ENCODE data around the gene KRTAP10-1.

Gene KRTAP10-1

DNA sequence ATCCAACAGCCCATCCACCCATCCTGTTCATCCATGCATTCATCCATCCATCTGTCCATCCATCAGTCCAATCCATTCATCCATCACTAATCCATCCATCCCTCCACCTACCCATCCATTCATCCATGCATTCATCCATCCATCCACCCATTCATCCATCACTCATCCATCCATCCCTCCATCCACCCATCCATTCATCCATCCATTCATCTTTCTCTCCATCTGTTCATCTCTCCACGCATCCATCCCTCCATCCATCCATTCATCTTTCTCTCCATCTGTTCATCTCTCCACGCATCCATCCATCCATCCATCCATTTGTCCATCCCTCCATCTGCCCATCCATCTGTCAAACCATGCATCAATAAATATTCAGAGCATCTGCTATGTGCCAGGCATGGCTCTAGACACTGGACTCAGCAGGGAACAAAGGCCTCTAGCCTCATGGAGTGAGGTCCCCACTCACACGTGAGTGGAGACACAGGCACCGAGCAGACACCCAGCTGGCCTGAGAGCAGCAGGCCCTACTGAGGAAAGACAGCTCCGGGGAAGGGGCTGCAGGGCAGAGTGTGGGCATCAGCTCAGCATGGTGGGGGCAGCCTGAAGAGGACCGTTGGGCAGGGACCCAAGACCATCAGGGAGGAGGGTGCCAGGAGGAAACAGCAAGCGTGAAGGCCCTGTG, 9.6 kb downstream of the KRTAP10-1 start:
- no peak for DNase-seq (ENCODE audit: low read depth in 1 of 2, low spot score in 1 of 2)

GRCh38 chr21:44529503-44530125, 10.4 kb downstream of the KRTAP10-1 start:
- DNase-seq (ENCODE audit: low read depth in 1 of 2, low spot score in 1 of 2), result no peak

- DNase-seq (ENCODE audit: low read depth in 1 of 2, low spot score in 1 of 2), result no peak
Observed at GRCh38 chr21:44529011-44529421, 11.0 kb downstream of the KRTAP10-1 start.

DNA sequence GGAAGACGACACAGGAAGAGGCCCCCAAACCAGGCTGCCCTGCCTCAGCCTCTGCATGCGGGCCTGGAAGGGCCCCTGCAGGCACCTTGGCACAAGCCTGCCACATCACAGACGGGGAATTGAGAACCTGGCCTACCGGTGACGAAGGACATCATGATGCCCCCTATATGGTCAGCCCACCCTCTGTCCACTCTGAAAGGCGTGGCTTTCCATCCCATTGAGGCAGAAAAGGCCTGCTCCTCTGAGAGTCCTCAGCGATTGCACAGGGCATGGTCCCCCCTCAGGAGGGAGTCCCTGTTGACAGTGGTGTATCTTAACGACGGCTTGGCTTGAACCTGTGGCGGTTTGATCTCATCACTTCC, 11.4 kb downstream of the KRTAP10-1 start:
- no peak for DNase-seq (ENCODE audit: low read depth in 1 of 2, low spot score in 1 of 2)

DNA sequence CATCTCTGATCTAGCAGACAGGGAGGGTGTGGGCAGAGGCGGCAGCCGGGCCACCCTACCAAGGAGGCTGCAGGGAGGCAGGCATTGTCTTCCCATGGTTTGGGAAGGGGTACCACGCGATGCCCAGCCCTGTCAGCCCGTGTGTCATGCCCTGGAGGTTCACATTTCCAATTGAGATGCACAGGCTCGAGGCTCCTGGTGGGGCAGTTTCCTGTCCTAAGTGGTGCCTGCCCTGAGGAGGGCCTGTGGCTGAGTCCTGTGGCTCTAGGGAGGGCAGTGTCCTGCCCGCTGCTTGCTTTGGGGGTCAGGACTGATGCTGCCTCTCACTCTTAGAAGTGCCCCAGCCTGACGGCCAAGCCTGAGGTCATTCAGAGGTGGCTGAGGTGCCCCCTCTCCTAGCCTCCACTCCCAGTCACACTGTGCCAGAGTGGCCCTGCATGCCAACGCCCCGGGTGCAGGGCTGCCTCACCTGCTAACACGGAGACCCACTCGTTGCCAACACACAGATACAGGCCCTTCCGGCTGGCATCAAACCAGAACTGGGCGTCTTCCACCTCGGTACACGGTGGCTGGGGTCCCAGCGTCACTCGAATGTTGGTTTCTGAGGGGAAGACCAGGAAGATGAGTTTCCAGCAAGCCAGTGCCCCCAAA, 11.9 kb downstream of the KRTAP10-1 start:
- no peak for DNase-seq (ENCODE audit: low read depth in 1 of 2, low spot score in 1 of 2)

- DNase-seq (ENCODE audit: low read depth in 1 of 2, low spot score in 1 of 2), result no peak
Observed at GRCh38 chr21:44527156-44527982, 12.6 kb downstream of the KRTAP10-1 start.

DNA sequence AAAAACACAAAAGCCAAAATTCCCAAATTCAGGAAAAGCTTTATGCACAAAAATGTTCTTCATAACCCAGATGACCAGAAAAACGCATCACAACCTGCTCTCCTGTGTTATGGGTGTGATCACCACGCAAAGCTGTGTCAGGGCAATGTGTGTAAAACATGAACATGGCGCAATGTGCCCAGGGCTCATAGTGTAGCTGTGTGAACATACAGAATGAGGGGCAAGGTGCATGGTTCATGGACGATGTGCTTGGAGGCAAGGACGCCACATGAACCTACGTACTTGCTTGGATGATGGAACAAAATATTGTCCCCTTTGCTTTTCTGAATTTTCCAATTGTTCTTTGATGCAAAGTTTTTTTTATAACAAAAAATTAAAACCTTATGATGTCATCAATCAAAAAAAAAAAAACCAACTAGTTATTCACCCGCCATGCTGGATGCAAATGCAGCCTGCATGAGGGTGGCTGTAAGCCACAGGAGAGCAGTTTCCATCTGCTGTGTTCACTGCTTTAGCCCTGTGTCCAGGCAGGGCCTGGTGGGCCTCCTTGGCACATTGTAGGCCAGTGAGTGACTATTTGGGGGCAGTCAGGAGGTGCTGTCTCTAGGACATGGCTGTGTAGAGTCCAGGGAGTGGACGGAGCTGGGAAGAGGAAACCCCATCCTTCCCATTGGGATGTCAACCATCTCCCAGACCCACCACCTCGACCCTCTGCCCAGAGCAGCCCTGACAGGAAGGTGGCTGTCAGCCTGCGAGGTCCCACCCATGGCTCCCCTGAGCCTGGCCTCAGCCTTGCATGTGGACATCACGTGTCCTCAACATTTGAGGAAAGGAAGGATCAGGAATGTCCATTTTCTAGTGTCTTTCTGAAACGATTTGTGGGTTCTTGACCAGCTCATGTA, 13.6 kb downstream of the KRTAP10-1 start:
- DNase-seq (ENCODE audit: low read depth in 1 of 2, low spot score in 1 of 2), result no peak

DNA sequence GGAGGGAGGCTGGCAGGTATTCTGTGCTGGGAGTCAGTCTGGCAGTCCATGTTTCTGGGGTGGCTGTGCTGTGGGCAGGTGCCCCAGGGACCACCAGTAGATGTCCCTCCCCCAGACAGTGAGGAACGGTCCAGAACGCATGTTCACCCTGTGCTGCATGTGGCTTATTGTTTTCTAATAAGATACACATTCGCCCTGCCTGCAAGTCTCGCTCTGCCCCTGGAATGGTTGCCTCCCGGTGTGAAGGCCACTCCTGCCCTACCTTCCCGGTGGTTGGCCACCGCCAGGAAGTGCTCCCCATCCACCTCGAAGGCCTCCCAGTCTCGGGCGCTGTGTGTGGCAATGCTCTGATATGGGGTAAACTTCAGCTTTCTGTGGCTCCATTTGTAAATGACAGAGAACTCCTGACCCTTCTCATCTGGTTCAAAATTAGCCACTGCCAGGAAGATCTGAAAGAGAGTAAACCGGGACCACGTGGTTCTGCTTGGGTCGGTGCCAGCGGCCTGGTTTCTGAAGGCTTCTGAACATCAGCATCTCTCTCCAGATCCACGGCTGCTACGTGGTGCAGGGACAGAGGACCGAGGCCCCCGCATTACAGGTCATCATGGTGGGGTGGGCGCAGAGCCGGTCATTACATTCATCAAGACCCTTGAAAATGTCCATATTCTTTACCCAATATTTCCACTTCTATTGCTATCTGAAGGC, 14.5 kb downstream of the KRTAP10-1 start:
- no peak for DNase-seq (ENCODE audit: low read depth in 1 of 2, low spot score in 1 of 2)

GRCh38 chr21:44524414-44525371, 15.3 kb downstream of the KRTAP10-1 start:
- DNase-seq (ENCODE audit: low read depth in 1 of 2, low spot score in 1 of 2), result no peak

- DNase-seq (ENCODE audit: low read depth in 1 of 2, low spot score in 1 of 2), result no peak
Observed at GRCh38 chr21:44523567-44524413, 16.2 kb downstream of the KRTAP10-1 start.

DNA sequence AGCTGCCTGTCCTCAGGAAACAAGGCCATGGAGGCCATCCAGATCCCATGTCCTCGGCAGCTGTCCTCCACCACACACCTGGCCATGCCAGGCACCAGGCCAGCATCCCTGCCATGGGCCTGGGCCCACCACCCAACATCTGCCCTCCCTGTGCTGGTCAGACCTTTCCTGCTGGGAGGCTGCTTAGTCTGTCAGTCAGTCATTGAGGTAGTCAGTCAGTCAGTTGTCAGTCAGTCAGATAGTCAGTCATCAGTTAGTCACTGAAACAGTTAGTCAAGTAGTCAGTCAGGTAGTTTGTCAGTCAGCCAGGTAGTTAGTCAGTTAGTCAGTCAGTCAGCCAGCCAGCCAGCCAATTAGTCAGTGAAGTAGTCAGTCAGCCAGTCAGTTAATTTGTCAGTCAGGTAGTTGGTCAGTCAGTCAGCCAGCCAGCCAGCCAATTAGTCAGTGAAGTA, 17.2 kb downstream of the KRTAP10-1 start:
- DNase-seq (ENCODE audit: low read depth in 1 of 2, low spot score in 1 of 2), result no peak

- no peak for DNase-seq (ENCODE audit: low read depth in 1 of 2, low spot score in 1 of 2)
Observed at GRCh38 chr21:44521928-44522752, 17.9 kb downstream of the KRTAP10-1 start.

DNA sequence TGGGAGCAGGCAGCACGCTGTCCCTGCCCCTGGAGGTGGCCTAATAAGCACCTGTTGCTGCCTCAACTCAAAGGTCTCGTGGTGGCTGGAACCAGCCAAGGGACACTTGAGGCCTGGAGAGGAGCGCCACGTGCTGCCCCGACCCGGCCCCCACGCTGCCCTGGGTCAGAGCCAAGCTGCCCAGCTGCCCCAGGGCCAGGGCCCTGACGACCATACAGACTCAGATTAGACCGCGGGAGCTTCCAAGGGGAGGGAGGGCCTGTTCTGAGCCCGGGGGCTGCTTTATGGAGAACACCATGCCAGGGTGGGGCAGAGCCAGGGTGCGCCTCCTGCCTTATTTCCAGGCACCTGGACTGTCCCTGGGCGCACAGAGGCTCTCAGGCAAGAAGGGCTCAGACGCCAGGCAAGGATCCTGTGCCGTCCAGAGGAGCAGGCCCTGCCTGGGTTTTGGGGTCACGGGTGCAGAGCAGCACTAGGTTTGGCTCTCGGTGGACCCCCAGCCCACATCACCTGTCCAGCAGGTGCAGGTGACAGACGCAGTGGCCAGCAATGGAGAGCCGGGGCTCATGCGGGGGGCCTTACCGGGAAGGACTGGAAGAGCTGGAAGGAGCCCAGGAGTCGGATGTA, 18.6 kb downstream of the KRTAP10-1 start:
- DNase-seq (ENCODE audit: low read depth in 1 of 2, low spot score in 1 of 2), result no peak

GRCh38 chr21:44520326-44521300, 19.4 kb downstream of the KRTAP10-1 start:
- DNase-seq (ENCODE audit: low read depth in 1 of 2, low spot score in 1 of 2), result no peak

Data from activated CD4-positive, alpha-beta T cell treated with anti-CD3 and anti-CD28 coated beads, Interleukin-2, amount 50 U/mL, for 24 hours (primary cell).